ENCODE data around the gene RGS9BP.
"Not testable (repeated sequence)": the region's sequence is repeated elsewhere in the genome, so short reads cannot be mapped to it uniquely, and the experiment has no call there.

Gene RGS9BP

DNA sequence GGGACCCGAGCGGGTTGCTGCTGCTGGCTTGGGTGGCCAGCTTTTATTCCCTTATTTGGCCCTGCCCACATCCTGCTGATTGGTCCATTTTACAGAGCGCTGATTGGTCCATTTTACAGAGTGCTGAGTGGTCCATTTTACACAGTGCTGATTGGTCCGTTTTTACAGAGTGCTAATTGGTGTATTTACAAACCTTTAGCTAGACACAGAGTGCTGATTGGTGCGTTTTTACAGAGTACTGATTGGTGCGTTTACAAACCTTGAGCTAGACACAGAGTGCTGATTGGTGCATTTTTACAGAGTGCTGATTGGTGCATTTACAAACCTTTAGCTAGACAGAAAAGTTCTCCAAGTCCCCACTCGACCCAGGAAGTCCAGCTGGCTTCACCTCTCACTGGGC, 24.5 kb downstream of the RGS9BP start:
- not testable (repeated sequence) for DNase-seq

- no peak for DNase-seq
Measured at GRCh38 chr19:32702010-32702409, 26.4 kb downstream of the RGS9BP start.

DNA sequence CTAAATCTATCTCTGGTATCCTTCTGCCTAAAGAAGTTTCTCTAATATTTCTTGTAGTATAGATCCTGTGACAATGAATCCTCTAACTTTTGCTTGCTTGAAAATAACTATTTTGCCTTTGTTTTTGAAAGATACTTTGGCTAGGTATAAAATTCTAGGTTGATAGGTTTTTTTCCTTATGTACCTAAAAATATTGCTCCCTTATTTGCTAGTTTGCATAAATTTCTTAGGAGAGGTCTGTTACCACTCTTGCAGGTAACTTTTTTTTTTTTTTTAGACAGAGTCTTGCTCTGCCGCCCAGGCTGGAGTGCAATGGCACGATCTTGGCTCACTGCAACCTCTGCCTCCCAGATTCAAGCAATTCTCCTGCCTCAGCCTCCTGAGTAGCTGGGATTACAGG, 28.4 kb downstream of the RGS9BP start:
- DNase-seq: not testable (repeated sequence)

- DNase-seq: peak; percentile 30
Measured at GRCh38 chr19:32708457-32708856, 32.8 kb downstream of the RGS9BP start.

- DNase-seq: no peak
Measured at GRCh38 chr19:32709032-32709431, 33.4 kb downstream of the RGS9BP start.

- no peak for DNase-seq
Measured at GRCh38 chr19:32711747-32712146, 36.1 kb downstream of the RGS9BP start.

DNA sequence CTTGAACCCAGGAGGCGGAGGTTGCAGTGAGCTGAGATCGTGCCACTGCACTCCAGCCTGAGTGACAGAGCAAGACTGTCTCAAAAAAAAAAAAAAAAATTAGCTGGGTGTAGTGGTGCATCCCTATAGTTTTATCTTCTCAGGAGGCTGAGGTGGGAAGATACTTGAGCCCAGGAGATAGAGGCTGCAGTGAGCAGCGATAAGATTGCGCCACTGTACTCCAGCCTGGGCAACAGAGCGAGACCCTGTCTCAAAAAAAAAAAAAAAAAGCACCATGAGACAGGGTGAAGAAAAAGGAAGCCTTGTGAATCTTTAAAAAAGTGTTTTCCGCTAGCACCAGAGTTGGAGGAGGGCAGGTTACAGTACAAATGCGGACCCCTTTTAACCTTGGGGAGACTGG, 40.6 kb downstream of the RGS9BP start:
- not testable (repeated sequence) for DNase-seq

DNA sequence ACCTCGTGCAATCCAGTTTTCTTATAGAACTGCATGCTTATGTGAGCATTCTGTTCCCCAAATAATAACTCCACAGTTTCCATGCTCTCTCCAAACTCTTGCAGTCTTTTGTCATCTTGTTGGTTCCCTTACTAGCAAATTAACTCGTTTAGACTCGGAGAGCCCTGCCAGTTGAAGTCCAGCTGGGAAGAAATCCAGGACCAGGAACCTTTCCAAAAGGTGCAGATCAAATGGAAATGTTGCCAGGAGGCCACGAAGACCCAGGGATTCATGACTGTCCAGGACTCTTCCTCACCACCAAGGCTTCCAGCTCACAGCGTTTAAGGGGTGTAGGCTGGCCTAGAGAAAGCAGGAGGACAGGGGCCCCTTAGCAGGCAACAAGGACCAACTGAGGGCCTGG, 41.8 kb downstream of the RGS9BP start:
- no peak for DNase-seq

DNA sequence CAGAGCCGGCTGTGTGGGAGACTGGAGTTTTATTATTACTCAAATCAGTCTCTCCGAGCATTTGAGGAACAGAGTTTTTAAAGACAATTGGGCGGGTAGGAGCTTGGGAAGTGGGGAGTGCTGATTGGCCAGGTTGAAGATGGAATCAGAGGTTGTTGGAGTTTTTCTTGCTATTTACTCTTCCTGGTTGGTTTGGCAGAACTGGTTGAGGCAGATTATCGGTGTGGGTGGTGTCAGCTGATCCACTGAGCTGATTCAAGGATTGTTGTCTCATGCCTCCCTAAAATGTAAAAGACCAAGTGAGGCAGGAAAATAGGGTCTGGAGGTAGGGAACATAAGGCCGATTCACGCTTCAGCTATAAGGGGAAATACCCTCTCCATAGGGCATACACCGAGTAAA, 42.6 kb downstream of the RGS9BP start:
- no peak for DNase-seq

DNA sequence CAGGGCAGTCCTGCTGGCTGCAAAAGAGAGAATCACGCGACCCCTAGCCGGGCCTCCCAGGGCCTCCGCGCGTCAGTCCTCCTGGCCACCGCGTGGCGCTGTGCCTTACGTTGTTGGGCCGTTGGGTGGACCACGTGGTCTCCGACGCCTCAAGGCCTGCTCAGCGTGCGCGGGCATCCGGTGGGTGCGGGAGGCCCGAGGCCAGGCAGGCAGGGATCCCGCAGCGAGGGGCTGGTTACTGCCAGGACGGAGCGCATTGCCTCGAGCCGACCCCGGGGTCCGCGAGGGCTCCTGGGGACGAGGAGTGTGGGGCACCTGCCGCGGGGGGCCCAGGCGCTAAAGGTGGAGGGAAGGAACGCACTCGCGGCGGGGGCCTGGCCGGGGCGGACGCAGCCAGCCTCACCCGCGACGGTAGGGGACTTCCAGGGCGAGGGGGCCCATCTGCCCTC, 44.0 kb downstream of the RGS9BP start, which contains the start of gene TDRD12:
TSS of gene TDRD12 (plus strand) at position 157 of the 449 bp plus-strand sequence. CDS start 306 bp downstream, outside the sequence.
- DNase-seq: no peak

DNA sequence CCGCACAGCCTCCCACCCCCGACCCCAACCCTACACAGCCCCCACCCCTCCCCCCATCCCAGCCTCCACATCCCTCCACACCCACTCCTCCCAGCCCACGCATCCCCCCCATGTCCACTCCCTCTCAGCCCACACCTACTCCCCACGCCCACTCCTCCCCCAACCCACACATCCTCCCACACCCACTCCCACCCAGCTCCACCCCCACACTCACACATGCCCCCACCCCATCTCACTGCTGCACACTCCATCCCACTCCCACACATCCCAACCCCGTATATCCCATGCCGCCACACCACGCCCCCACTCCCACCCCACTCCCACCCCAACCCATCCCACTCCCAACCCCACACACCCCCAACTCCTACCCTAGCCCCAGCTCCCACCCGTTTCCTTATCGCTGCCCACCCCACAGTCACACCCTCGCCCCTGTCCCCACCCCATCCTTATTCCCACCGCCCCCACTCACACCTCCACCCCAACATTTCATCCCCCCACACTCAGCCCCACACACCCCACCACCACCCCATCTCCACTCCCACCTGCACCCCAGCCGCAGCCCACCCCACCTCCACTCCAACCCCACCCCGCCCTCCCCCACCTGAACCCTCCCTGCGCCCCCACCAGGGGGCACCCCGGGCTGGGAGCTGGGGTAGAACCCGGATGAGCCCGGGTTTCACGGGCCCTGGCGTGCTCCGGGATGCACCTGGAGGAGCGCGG, 44.7 kb downstream of the RGS9BP start:
- DNase-seq: no peak

DNA sequence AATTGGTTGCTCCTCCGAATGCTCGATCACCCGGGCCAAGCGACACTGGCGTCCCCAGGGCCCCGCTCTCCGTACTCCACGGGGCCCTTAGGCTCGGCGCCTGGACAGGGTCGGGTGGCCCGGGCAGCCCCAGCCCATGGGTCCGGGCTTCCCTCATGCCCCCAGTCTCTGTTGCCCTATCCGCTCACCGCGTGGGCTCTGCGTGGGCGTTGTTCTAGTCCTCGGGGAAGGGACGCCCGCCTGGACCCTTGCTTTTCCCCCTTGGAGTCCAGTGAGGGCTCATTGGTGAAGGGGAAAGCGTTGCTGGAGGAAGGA, 45.2 kb downstream of the RGS9BP start:
- DNase-seq: no peak
